ENCODE results near the gene CTTNBP2.

DNA sequence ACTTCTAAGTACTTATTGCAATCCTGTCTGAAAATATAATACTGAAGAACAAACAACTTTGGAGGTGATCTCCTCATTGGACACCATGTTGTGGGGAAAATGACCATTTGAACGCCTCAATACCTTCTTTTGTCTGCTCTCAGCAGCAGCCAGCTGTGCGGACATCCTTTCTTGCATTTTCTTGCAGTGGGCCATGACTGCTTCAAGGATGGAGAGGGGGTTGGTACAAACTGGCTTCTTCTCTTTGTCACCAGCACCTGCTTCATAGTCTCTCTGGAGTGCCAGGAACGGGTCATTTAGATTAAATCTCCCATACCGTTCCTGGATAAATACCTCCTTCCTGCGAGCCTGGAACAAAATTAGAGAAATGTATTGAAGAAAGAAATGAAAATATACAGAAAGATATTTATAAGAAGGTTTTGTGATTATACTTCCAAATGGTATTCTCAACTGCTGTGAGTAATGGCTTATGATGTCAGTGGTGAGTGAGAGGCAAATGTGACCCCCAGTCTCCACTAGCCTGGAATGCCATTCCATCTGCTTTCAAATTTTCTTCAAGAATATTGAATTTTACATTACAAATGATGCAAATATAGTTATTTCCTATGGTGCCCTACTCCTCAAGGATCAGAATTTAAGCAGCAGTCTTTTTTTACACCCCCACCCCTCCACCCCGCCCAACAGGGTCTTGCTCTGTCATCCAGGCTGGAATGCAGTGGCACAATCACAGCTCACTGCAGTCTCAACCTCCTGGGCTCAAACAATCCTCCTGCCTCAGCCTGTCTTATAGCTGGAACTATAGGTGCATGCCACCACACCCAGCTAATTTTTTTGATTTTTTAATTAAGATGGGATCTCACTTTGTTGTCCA is 62.4 kb downstream of the CTTNBP2 start:
- TF ChIP-seq, protein P1, sequence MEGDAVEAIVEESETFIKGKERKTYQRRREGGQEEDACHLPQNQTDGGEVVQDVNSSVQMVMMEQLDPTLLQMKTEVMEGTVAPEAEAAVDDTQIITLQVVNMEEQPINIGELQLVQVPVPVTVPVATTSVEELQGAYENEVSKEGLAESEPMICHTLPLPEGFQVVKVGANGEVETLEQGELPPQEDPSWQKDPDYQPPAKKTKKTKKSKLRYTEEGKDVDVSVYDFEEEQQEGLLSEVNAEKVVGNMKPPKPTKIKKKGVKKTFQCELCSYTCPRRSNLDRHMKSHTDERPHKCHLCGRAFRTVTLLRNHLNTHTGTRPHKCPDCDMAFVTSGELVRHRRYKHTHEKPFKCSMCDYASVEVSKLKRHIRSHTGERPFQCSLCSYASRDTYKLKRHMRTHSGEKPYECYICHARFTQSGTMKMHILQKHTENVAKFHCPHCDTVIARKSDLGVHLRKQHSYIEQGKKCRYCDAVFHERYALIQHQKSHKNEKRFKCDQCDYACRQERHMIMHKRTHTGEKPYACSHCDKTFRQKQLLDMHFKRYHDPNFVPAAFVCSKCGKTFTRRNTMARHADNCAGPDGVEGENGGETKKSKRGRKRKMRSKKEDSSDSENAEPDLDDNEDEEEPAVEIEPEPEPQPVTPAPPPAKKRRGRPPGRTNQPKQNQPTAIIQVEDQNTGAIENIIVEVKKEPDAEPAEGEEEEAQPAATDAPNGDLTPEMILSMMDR (IDR thresholded peaks at IDR 0.05), result no peak
- TF ChIP-seq POLR2A (IDR thresholded peaks at IDR 0.05), result no peak

Measured in thyroid gland (tissue), 4 donors.